ENCODE measurements around the gene EYS. TPM values are rescaled to one million over a fixed set of nuclear protein-coding genes. Genes with fewer than 3 reads are reported as not detected.
"Not testable (repeated sequence)": the region's sequence is repeated elsewhere in the genome, so short reads cannot be mapped to it uniquely, and the experiment has no call there.

The EYS gene
- total RNA-seq, 2 donors from 2014 or later: not detected

DNA sequence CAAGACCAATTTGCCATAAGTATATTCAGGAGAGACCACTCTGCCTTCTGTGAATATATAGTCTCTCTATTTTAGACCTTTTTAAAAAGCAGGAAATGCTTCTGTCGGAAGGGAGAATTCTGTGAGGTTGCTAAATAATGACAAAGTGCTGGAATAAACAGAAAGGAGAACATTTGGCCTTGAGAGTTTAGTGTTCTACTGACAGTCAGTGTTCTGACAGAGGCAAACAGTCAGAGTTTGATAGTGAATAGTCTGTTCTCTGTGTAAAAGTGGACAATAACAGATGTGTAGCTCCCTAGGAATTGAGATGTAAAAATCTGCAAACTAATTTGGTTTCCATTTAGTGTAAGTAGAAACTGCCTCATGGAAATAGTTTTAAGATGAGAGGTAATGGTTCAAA, 1850.8 kb downstream of the EYS start:
- no peak for ATAC-seq (replicated peaks)
- Mint-ChIP-seq H3K9me3 (peaks cover 4% of the 10 kb centered on the region), H3K4me3 (no peak overlapping the region), H3K36me3 (ENCODE audit: low read depth) (no peaks in the 10 kb centered on the region), H3K27me3 (no peaks in the 10 kb centered on the region), H3K27ac (no peak overlapping the region), H3K4me1 (no peaks in the 10 kb centered on the region)

DNA sequence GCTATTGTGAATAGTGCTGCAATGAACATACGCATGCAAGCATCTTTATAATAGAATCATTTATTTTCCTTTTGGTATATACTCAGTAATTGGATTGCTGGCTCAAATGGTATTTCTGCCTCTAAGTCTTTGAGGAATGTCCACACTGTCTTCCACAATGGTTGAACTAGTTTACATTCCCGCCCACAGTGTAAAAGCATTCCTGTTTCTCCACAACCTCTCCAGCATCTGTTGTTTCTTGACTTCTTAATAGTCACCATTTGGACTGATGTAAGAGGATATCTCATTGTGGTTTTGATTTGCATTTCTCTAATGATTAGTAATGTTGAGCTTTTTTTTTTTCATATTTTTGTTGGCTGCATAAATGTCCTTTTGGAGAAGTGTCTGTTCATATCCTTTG, 1862.7 kb downstream of the EYS start:
- Mint-ChIP-seq H3K4me1 (no peaks in the 10 kb centered on the region), H3K36me3 (ENCODE audit: low read depth) (no peaks in the 10 kb centered on the region), H3K27ac (no peak overlapping the region), H3K4me3 (no peak overlapping the region), H3K27me3 (peaks cover 9% of the 10 kb centered on the region), H3K9me3 (peaks cover 5% of the 10 kb centered on the region)
- ATAC-seq (replicated peaks): no peak

GRCh38 chr6:63839485-63839884, 1867.5 kb downstream of the EYS start:
- Mint-ChIP-seq H3K4me1 (no peaks in the 10 kb centered on the region), H3K36me3 (ENCODE audit: low read depth) (no peaks in the 10 kb centered on the region), H3K4me3 (no peak overlapping the region)

DNA sequence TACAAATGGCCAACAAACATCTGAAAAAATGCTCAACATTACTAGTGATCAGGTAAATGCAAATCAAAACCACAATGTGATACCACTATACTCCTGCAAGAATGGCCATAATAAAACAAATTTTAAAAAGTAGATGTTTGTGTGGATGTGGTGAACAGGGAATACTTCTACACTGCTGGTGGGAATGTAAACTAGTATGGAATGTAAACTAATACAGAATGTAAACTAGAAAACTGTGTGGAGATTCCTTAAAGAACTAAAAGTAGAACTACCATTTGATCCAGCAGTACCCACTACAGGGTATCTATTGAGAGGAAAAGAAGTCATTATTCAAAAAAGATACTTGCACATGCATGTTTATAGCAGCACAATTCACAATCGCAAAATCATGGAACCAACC, 1878.3 kb downstream of the EYS start:
- not testable (repeated sequence) for H3K4me1 Mint-ChIP-seq; H3K27ac Mint-ChIP-seq; ATAC-seq (replicated peaks); H3K36me3 Mint-ChIP-seq (ENCODE audit: low read depth); H3K4me3 Mint-ChIP-seq; H3K27me3 Mint-ChIP-seq; H3K9me3 Mint-ChIP-seq

More at GRCh38 chr6:63839485-63839884, 1867.5 kb downstream of the EYS start:
- H3K27me3 Mint-ChIP-seq: peaks cover 5% of the 10 kb centered on the region
- ATAC-seq (replicated peaks): no peak
- peaks cover 5% of the 10 kb centered on the region for H3K9me3 Mint-ChIP-seq
- no peak overlapping the region for H3K27ac Mint-ChIP-seq

DNA sequence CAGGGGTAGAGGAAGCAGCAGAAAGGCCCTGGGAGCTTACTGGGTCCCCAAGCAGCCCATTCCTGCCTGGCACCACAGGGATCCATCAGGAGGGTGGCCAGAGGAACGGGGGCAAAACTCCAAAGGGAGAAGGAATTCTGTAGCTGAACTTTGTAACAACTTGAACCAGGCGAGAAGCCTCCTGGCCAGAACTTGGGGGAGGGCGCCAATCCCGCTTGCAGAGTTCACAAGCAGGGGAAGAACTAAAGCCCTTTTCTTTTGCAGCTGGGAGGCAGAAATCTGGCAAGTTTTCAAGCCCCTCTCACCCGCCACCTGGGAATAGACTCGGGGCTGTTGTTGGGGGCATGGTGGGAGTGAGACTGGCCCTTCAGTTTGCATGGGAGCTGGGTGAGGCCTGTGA, 1882.3 kb downstream of the EYS start:
- H3K9me3 Mint-ChIP-seq: no peaks in the 10 kb centered on the region
- no peak overlapping the region for H3K27ac Mint-ChIP-seq
- H3K4me1 Mint-ChIP-seq: no peaks in the 10 kb centered on the region
- H3K27me3 Mint-ChIP-seq: peaks cover 6% of the 10 kb centered on the region
- H3K36me3 Mint-ChIP-seq (ENCODE audit: low read depth): no peaks in the 10 kb centered on the region
- no peak for ATAC-seq (replicated peaks)
- no peak overlapping the region for H3K4me3 Mint-ChIP-seq

- Mint-ChIP-seq H3K4me3 (no peak overlapping the region), H3K9me3 (no peaks in the 10 kb centered on the region), H3K36me3 (ENCODE audit: low read depth) (no peaks in the 10 kb centered on the region), H3K4me1 (no peaks in the 10 kb centered on the region), H3K27me3 (peaks cover 11% of the 10 kb centered on the region), H3K27ac (no peak overlapping the region)
- no peak for ATAC-seq (replicated peaks)
Measured at GRCh38 chr6:63821442-63821841, 1885.6 kb downstream of the EYS start.

GRCh38 chr6:63819831-63820230, 1887.2 kb downstream of the EYS start:
- Mint-ChIP-seq H3K9me3 (no peaks in the 10 kb centered on the region), H3K4me3 (no peak overlapping the region), H3K27ac (no peak overlapping the region), H3K4me1 (no peaks in the 10 kb centered on the region), H3K27me3 (peaks cover 11% of the 10 kb centered on the region), H3K36me3 (ENCODE audit: low read depth) (no peaks in the 10 kb centered on the region)
- ATAC-seq (replicated peaks): no peak

DNA sequence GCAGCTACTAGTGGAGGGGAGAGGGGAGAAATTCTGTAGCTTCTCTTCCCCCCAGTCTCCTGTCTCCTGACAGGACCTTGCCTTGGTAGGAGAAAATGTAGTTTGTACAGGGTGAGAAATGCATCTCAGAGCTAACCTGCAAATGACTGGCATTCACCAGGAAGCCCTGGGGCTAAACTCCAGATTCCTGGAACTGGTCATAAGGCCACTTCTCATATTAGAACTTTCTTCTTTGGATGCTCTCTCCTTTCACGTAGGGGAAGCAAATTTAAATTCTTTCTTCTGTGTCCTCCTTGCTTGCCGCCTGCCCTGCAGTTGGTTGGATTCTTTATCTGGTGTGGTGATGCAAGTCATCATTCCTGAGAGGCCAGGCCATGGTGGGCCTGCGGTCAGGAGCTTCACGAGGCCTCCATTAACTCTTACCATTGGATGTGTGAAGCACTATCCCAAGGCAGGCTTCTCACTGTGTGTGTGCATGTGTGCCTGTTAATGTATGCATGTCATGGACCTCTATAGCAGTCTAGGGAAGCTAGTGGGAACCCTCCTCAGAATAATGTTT, 1889.5 kb downstream of the EYS start:
- H3K9me3 Mint-ChIP-seq: no peaks in the 10 kb centered on the region
- H3K36me3 Mint-ChIP-seq (ENCODE audit: low read depth): no peaks in the 10 kb centered on the region
- H3K4me3 Mint-ChIP-seq: no peak overlapping the region
- no peak overlapping the region for H3K27ac Mint-ChIP-seq
- no peaks in the 10 kb centered on the region for H3K4me1 Mint-ChIP-seq
- ATAC-seq (replicated peaks): no peak
- peaks cover 14% of the 10 kb centered on the region for H3K27me3 Mint-ChIP-seq

DNA sequence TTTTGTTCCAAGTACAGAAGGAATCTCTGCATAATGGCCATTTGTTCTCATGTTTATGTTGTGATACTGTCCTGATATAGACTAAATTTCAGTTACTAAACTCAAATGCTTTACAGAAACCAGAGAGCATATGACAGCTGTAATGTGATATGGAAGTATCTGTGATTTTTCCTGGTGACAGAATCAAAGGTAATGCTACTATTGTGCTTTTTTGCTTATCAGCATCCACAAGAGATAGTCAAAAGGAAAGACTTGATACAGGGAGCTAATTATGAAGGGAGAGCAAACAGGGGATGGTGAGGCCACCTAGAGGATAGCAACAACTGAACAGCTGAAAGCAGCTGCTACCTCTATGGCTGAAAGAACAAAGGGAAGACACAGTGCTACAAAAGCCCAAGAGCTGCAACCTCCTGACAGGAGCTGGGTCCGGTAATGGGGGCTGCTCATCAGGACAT, 1890.0 kb downstream of the EYS start:
- Mint-ChIP-seq H3K27ac (no peak overlapping the region), H3K9me3 (no peaks in the 10 kb centered on the region), H3K4me3 (no peak overlapping the region), H3K27me3 (peaks cover 20% of the 10 kb centered on the region), H3K36me3 (ENCODE audit: low read depth) (no peaks in the 10 kb centered on the region), H3K4me1 (no peaks in the 10 kb centered on the region)
- no peak for ATAC-seq (replicated peaks)

DNA sequence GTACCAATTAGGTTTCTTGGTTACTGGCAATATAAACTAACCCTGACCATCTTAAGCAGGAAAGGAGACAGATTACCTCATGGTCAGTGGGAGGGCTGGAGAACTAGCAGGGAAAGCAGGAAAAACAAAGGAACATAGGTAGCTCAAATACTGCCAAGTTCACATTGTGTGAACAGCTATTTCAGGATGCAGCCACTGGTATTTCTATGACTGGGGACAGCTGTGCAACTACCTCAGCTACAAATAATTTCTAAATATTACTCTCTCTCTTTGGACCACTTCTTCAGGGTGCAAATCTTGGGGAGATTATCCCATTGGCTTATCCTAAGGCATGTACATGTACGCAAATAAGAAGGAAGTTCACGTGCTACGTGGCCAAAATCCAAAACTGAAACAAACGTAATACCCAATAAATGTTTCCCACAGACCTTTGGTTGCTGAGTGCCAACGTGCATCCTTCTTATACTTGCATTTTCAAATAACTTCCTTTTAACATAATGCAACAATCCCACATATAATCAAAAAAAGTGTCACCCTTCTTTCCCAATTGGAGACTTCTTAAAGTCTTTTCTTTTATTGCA, 1890.5 kb downstream of the EYS start:
- Mint-ChIP-seq H3K4me3 (no peak overlapping the region), H3K27ac (no peak overlapping the region), H3K9me3 (no peaks in the 10 kb centered on the region), H3K36me3 (ENCODE audit: low read depth) (no peaks in the 10 kb centered on the region), H3K4me1 (no peaks in the 10 kb centered on the region), H3K27me3 (peaks cover 22% of the 10 kb centered on the region)
- no peak for ATAC-seq (replicated peaks)

DNA sequence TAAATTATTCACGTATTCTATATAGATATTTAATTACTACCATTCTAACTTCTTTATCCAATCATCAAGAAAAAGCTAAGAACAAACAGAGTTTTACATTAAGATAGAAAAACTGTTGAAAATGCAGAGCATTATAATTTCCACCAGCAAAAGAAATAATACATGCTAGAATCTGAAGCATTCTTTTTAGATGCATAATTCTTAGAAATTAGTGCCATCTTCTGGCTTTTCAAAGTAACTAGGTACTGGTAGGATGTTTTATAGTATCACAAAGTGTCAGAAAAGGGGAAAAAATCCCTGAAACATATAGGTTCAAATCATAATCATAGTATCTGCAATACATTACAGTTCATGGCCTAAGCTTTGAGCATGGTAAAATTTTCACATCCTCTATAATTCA, 1892.6 kb downstream of the EYS start:
- Mint-ChIP-seq H3K27me3 (peaks cover 26% of the 10 kb centered on the region), H3K9me3 (no peaks in the 10 kb centered on the region), H3K4me1 (no peaks in the 10 kb centered on the region), H3K36me3 (ENCODE audit: low read depth) (no peaks in the 10 kb centered on the region), H3K4me3 (no peak overlapping the region), H3K27ac (no peak overlapping the region)
- ATAC-seq (replicated peaks): no peak

GRCh38 chr6:63813566-63814120, 1893.4 kb downstream of the EYS start:
- Mint-ChIP-seq H3K36me3 (ENCODE audit: low read depth) (no peaks in the 10 kb centered on the region), H3K27ac (no peak overlapping the region)

DNA sequence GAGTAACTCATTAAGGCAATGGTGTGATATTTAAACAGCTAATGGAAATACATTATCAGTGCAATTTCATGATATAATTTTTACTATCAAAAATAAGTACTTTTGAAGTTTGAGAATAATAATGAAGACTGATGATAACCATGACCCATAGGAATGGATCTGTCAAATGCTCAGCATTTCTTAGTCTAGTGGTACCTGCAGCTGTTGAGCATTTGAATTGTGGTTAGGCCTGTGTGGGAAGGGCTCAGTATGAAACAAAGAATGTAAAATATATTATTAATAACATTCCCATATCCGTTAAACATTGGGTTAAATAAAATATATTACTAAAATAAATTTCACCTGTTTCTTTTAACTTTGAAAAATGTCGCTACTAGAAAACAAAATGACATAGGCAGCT, 1898.5 kb downstream of the EYS start:
- H3K4me3 Mint-ChIP-seq: no peak overlapping the region
- H3K36me3 Mint-ChIP-seq (ENCODE audit: low read depth): no peaks in the 10 kb centered on the region
- H3K27ac Mint-ChIP-seq: no peak overlapping the region
- H3K9me3 Mint-ChIP-seq: no peaks in the 10 kb centered on the region
- H3K4me1 Mint-ChIP-seq: no peaks in the 10 kb centered on the region
- ATAC-seq (replicated peaks): no peak
- peaks cover 18% of the 10 kb centered on the region for H3K27me3 Mint-ChIP-seq

More at GRCh38 chr6:63813566-63814120, 1893.4 kb downstream of the EYS start:
- no peak for ATAC-seq (replicated peaks)
- H3K4me1 Mint-ChIP-seq: no peaks in the 10 kb centered on the region
- H3K9me3 Mint-ChIP-seq: no peaks in the 10 kb centered on the region
- H3K4me3 Mint-ChIP-seq: no peak overlapping the region
- peaks cover 23% of the 10 kb centered on the region for H3K27me3 Mint-ChIP-seq

- H3K9me3 Mint-ChIP-seq: no peaks in the 10 kb centered on the region
- H3K4me3 Mint-ChIP-seq: no peak overlapping the region
- ATAC-seq (replicated peaks): no peak
- H3K27me3 Mint-ChIP-seq: peaks cover 13% of the 10 kb centered on the region
- no peaks in the 10 kb centered on the region for H3K36me3 Mint-ChIP-seq (ENCODE audit: low read depth)
- H3K4me1 Mint-ChIP-seq: no peaks in the 10 kb centered on the region
- no peak overlapping the region for H3K27ac Mint-ChIP-seq
Measured at GRCh38 chr6:63807056-63807455, 1900.0 kb downstream of the EYS start.

DNA sequence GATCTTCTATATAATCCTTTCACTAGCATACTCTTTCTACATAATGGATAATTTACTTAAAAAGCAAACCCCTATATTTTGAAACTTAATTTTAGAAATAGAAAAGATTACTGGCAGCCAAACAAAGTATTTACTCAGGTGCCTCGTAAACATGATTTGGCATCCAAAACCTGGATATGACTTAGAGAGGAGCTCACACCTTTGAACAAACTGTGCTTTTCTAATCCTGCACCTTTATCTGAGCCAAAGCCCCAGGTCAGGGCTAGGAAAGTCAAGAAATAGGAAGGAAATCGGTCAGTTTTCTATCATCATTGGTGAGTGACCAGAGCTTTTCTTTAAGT, 1900.5 kb downstream of the EYS start:
- Mint-ChIP-seq H3K4me3 (no peak overlapping the region), H3K27ac (no peak overlapping the region), H3K27me3 (peaks cover 9% of the 10 kb centered on the region), H3K36me3 (ENCODE audit: low read depth) (no peaks in the 10 kb centered on the region), H3K4me1 (no peaks in the 10 kb centered on the region), H3K9me3 (no peaks in the 10 kb centered on the region)
- no peak for ATAC-seq (replicated peaks)

Data from activated T-helper 17 cell treated with anti-CD3 and anti-CD28 coated beads, Interleukin-2, amount 50 U/mL, for 72 hours (primary cell).